ENCODE measurements around the gene KCNK4.
"Not testable (repeated sequence)": the region's sequence is repeated elsewhere in the genome, so short reads cannot be mapped to it uniquely, and the experiment has no call there.

KCNK4 gene

DNA sequence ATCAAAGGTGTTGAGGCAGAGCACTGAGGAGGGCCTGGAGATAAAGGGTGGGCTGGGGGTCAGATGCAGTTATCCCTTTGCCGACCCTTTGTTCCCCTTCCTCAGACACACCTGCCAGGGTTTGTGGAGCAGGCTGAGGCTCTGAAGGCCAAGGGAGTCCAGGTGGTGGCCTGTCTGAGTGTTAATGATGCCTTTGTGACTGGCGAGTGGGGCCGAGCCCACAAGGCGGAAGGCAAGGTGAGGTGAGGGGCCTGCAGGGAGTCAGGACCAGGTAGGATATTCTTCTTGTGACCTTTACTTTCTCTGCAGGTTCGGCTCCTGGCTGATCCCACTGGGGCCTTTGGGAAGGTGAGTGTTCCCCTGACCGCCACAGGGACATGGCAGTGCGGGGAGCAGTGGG is 29.5 kb downstream of the KCNK4 start:
- DNase-seq (ENCODE audit: low read depth): no peak
- no peak overlapping the region for H3K4me3 ChIP-seq (ENCODE audit: low read depth, low read length)
- TF ChIP-seq, protein P1, sequence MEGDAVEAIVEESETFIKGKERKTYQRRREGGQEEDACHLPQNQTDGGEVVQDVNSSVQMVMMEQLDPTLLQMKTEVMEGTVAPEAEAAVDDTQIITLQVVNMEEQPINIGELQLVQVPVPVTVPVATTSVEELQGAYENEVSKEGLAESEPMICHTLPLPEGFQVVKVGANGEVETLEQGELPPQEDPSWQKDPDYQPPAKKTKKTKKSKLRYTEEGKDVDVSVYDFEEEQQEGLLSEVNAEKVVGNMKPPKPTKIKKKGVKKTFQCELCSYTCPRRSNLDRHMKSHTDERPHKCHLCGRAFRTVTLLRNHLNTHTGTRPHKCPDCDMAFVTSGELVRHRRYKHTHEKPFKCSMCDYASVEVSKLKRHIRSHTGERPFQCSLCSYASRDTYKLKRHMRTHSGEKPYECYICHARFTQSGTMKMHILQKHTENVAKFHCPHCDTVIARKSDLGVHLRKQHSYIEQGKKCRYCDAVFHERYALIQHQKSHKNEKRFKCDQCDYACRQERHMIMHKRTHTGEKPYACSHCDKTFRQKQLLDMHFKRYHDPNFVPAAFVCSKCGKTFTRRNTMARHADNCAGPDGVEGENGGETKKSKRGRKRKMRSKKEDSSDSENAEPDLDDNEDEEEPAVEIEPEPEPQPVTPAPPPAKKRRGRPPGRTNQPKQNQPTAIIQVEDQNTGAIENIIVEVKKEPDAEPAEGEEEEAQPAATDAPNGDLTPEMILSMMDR (conservative IDR thresholded peaks at IDR 0.05; ENCODE audit: low read depth, low read length): no peak

DNA sequence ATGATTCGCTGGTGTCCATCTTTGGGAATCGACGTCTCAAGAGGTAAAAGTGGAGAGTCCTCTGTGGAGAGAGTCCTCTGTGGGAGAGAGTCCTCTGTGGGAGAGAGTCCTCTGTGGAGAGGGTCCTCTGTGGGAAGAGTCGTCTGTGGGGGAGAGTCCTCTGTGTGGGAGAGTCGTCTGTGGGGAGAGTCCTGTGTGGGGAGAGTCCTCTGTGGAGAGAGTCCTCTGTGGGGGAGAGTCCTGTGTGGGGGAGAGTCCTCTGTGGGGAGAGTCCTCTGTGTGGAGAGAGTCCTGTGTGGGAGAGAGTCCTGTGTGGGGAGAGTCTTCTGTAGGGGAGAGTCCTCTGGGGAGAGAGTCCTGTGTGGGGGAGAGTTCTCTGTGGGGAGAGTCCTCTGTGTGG is 29.9 kb downstream of the KCNK4 start:
- DNase-seq (ENCODE audit: low read depth): no peak
- no peak overlapping the region for H3K4me3 ChIP-seq (ENCODE audit: low read depth, low read length)
- TF ChIP-seq, protein P1 (conservative IDR thresholded peaks at IDR 0.05; ENCODE audit: low read depth, low read length): no peak

DNA sequence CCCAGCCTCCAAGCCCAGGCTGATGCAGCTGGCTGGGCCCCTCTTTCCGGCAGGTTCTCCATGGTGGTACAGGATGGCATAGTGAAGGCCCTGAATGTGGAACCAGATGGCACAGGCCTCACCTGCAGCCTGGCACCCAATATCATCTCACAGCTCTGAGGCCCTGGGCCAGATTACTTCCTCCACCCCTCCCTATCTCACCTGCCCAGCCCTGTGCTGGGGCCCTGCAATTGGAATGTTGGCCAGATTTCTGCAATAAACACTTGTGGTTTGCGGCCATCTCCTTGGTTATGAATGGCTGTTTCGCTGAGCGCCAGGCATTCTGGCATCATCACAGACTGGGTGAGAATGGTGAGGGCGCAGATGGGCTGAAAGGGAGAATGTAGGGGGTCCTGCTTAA is 30.4 kb downstream of the KCNK4 start:
- TF ChIP-seq, protein P1 (conservative IDR thresholded peaks at IDR 0.05; ENCODE audit: low read depth, low read length): no peak

DNA sequence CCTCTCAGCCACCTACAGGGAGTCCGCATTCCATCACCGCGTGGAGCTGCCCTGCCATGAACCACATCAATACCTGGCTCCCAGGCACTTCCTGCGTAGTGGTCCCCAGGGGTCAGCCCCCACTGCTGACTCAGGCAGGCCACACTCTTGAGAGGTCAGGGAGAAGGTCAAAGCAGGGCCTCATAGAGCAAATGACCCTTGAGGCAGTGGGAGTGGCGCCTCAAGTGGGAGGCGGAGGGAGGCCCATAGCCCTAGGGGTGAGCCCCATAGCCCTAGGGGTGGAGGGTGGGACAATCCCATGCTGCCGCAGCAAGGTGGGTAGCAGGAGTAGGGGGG is 31.8 kb downstream of the KCNK4 start:
- H3K4me3 ChIP-seq (ENCODE audit: low read depth, low read length): no peak overlapping the region
- DNase-seq (ENCODE audit: low read depth): no peak
- TF ChIP-seq, protein P1 (conservative IDR thresholded peaks at IDR 0.05; ENCODE audit: low read depth, low read length): no peak

More for the DNA sequence above, 30.4 kb downstream of the KCNK4 start:
- DNase-seq (ENCODE audit: low read depth): peak; percentile 16
- H3K4me3 ChIP-seq (ENCODE audit: low read depth, low read length): no peak overlapping the region

DNA sequence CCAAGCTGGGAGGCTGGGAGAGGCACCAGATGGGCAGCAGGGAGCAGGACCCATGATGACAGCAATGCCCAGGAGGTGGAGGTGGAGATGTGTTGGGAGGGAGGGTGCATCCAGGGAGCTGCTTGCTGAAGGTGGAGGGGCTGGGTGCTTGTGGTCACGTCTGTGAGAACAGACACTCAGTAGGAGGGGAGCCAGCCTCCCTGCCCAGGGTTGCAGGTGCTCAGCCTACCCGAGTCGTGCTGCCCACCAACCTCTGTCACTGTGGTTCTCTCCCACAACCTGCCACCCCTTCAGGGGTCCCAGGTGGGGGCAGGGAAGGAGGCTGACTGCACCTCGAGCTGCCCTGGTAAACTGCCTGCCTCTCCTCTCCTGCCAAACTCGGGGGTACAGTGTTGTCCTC is 32.3 kb downstream of the KCNK4 start:
- TF ChIP-seq, protein P1 (conservative IDR thresholded peaks at IDR 0.05; ENCODE audit: low read depth, low read length): no peak
- DNase-seq (ENCODE audit: low read depth): no peak

DNA sequence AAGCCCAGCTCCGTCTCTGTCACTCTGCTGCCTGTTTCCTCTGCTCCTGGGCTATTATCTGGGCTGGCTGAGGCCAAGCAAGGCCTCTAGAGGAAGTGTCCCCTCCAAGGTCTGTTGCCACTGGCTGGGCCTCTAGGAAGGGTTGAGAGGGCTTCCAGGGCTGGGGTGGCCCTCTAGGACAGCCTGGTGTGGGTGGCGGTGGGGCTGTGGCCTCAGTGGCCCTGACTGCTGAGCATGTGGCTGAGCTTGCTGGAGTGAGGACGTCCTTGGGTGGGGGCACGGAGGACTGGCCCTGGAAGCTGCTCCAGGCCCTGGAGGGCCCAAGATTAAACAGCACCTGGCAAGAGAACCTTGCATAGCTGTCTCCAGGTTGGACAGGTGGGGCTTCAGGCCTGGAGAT is 32.9 kb downstream of the KCNK4 start:
- not testable (repeated sequence) for DNase-seq (ENCODE audit: low read depth); H3K4me3 ChIP-seq (ENCODE audit: low read depth, low read length)

More for the DNA sequence above, 32.3 kb downstream of the KCNK4 start:
- no peak overlapping the region for H3K4me3 ChIP-seq (ENCODE audit: low read depth, low read length)

DNA sequence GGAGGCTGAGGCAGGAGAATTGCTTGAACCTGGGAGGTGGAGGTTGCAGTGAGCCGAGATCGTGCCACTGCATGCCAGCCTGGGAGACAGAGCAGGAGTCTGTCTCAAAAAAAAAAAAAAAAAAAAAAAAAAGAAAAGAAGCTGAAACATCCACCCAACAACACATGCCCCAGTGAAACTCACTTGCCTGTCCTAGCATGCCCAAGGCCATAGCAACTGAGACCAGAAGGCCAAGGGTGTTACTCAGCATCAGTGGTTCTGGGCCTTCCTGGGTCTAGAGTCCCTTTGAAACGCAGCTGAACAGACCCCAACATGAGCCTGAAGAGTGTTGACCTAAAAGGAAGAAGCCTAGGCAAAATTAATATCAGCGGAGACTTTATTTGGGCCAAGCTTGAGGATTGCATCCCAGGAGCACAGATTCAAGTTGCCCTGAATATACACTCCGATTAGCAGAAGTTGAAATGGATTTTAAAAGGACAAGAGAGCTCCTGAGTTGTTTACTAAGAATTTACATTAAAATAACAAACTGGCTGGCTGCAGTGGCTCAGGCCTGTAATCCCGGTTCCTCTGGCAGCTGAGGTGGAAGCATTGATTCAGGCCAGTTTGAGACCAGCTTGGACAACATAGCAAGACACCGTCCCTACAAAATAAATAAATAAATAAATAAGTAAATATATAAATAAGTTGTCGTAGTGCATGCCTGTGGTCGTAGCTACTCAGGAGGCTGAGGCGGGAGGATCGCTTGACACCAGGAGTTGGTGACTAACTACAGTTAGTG is 33.8 kb downstream of the KCNK4 start:
- no peak overlapping the region for H3K4me3 ChIP-seq (ENCODE audit: low read depth, low read length)
- no peak for DNase-seq (ENCODE audit: low read depth)
- TF ChIP-seq, protein P1 (conservative IDR thresholded peaks at IDR 0.05; ENCODE audit: low read depth, low read length): no peak
